ENCODE data around the gene CIC.
A peak's percentile ranks its signal among the peaks of the same experiment; 100 is the strongest.
"Not testable (repeated sequence)": the region's sequence is repeated elsewhere in the genome, so short reads cannot be mapped to it uniquely, and the experiment has no call there.

CIC gene

GRCh38 chr19:42255766-42256745 lies 13.0 kb upstream of the CIC start:
- DNase-seq: no peak

DNA sequence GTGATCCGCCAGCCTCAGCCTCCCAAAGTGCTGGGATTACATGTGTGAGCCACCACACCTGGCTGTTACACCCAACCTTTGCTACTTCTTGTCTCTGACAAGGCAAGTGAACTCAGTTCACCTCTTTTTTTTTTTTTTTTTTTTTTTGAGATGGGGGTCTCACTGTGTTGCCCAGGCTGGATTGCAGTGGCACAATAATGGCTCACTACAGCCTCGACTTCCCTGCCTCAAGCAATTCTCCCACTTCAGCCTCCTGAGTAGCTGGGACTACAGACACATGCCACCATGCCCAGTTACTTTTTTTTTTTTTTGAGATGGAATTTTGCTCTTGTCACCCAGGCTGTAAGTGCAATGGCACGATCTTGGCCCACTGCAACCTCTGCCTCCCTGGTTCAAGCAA lies 11.2 kb upstream of the CIC start:
- not testable (repeated sequence) for DNase-seq

DNA sequence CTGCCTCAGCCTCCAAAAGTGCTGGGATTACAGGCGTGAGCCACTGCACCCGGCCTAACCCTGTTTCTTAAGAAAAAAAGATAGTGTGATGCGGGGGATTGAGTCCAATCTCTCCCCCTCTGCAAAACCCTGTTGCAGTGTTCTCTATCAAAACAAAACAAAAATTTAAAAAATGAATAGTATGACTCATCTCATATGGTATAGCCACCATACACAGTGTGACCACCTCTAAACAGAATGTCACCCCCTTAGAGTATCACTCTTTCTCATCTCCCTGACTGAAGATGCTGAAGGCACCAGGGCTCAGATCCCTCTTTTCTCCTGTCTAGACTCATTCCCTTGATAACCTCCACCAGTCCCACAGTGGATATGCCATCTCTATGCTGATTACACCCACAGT lies 7.3 kb upstream of the CIC start:
- DNase-seq: no peak

GRCh38 chr19:42266105-42266504 lies 2.9 kb upstream of the CIC start:
- not testable (repeated sequence) for DNase-seq

DNA sequence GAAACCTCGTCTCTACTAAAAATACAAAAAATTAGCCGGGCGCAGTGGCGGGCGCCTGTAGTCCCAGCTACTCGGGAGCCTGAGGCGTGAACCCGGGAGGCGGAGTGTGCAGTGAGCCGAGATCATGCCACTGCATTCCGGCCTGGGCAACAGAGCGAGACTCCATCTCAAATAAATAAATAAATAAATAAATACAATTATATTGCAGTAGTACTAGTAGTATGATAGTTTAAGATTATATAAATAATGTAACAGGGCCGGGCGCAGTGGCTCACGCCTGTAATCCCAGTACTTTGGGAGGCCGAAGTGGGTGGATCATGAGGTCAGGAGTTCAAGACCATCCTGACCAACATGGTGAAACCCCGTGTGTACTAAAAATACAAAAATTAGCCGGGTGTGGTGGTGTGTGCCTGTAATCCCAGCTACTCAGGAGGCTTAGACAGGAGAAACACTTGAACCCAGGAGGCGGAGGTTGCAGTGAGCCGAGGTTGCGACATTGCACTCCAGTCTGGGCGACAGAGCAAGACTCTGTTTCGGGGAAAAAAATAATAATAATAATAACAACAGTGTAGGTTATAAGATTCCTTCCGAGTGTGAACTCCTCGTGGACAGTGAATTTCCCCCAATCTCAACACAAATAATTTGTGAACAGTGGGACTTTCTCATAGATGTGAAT lies 2.0 kb upstream of the CIC start:
- DNase-seq: not testable (repeated sequence)

GRCh38 chr19:42267644-42268141 lies 1.4 kb upstream of the CIC start:
- DNase-seq: no peak

GRCh38 chr19:42268142-42268703 lies 829 bp upstream of the CIC start:
- DNase-seq: peak; percentile 99

DNA sequence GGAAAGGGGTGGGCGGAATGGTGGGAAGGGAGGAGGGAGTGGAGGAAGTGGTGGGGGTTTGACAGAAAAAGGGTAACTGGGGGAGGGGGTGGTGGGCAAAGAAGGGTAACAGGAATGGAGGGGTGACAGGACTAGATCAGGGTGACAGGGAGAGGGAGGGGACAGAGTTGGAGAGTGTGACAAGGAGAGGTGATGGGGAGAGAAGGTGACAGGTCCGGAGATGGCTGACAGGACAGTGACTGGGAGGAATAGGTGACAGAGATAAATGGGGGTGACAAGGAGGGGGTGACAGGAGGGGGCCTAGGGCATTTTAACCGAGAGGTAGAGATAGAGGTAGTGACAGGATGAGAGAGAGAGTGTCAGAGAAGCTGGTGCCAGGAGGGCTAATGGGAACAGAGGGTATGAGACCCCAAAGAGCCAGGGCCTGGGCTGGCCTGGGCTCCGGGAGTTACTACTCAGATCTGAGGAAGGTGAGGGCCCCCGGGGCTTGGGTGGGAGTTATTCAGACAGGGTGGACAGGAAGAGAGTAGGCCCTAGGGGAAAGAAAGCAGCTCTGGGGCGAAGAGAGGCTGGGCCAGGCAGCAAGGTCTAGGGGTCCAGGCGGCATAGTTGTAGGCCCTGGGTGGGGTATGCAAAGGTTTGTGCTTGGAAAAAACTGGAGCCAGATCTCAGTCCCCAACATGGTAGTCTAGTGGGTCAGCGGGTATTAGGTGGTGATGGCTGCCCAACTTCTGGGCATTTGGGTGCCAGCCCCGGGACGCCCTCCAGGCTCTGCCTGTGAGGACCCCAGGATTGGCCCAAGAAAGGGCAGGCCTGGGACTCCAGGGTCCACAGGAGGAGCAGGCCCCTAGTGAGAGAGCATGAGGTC lies 660 bp downstream of the CIC start:
- no peak for DNase-seq

- peak; percentile 81 for DNase-seq
Measured at GRCh38 chr19:42270346-42271044, 1.4 kb downstream of the CIC start.

DNA sequence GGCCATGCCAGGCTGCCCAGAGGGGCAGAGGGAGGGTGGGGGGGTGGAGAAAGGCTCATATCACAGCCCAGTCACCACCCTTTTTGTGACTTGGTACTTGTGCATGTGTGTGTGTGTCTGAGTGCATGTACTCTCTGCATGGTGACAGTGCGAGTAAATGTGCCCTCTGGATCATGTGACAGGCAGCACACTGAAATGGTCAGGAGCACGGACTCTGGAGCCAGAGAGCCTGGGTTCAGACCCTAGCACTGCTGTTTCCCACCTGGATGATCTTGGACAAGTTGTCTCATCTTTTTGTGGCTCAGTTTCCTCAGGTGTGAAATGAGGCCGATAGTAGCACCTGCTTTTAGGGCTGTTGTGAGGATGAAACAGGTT lies 2.0 kb downstream of the CIC start:
- no peak for DNase-seq

GRCh38 chr19:42271861-42272534 lies 2.9 kb downstream of the CIC start:
- DNase-seq: no peak

GRCh38 chr19:42272535-42272897 lies 3.5 kb downstream of the CIC start:
- DNase-seq: no peak

DNA sequence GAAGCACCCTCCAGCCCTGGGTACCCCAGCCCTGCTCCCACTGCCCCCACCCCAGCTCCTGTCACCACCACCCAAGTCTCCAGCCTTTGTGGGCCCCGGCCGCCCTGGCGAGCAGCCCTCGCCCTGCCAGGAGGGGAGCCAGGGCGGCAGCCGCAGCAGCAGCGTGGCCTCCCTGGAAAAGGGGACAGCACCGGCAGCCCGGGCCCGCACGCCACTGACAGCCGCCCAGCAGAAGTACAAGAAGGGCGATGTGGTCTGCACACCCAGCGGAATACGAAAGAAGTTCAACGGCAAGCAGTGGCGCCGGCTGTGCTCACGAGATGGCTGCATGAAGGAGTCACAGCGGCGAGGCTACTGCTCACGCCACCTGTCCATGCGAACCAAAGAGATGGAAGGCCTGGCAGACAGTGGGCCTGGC lies 3.9 kb downstream of the CIC start:
- DNase-seq: no peak

DNA sequence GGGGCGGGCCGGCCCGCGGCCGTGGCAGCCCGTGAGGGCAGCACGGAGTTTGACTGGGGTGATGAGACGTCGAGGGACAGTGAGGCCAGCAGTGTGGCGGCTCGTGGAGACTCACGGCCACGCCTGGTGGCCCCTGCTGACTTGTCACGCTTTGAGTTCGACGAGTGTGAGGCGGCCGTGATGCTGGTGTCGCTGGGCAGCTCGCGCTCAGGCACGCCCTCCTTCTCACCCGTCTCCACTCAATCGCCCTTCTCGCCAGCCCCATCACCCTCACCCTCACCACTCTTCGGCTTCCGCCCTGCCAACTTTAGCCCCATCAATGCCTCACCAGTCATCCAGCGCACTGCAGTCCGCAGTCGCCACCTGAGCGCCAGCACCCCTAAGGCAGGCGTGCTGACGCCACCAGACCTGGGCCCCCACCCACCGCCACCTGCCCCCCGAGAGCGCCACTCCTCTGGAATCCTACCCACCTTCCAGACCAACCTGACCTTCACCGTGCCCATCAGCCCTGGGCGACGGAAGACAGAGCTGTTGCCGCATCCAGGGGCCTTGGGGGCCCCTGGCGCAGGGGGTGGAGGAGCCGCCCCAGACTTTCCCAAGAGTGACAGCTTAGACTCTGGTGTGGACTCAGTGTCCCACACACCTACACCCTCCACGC lies 4.5 kb downstream of the CIC start:
- no peak for DNase-seq

DNA sequence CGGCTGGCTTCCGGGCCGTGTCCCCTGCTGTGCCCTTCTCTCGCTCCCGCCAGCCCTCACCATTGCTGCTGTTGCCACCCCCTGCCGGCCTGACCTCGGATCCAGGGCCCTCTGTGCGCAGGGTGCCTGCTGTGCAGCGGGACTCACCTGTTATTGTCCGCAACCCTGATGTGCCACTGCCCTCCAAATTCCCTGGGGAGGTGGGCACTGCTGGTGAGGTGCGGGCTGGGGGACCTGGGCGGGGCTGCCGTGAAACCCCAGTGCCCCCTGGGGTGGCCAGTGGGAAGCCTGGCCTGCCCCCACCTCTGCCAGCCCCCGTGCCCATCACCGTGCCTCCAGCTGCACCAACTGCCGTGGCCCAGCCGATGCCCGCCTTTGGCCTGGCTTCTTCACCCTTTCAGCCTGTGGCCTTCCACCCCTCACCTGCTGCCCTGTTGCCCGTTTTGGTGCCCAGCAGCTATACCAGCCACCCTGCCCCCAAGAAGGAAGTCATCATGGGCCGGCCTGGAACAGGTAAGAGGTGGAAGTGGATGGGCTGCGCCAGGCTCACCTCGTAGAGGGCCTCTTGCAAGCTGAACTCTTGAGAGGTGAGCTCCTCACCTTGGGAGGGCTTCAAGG lies 5.1 kb downstream of the CIC start:
- DNase-seq: no peak

- no peak for DNase-seq
Measured at GRCh38 chr19:42275103-42275502, 6.1 kb downstream of the CIC start.

GRCh38 chr19:42275517-42275916 lies 6.5 kb downstream of the CIC start:
- no peak for DNase-seq

- no peak for DNase-seq
Measured at GRCh38 chr19:42276284-42276683, 7.2 kb downstream of the CIC start.

DNA sequence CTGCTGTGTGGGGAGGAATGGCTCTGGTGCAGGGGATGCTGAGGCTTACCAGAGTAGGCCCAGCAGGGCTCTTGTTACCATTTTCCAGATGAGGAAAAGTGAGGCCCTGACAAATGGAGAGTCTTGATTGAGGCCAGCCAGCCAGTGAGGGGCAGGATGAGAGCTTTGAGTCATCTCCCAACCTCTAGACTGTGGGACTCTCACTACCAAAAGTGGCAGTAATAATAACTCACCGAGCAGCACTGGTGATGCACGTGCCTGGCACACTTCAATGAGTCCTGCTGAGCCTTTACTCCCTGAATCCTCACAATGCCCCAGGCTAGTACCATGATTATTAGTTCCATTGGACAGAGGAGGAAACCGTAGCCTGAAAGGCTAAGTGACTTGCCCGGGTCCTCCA lies 7.8 kb downstream of the CIC start:
- DNase-seq: peak; percentile 48

- no peak for DNase-seq
Measured at GRCh38 chr19:42277821-42278451, 8.9 kb downstream of the CIC start.

Measured in stimulated activated CD4-positive, alpha-beta T cell treated with anti-CD3 and anti-CD28 coated beads, Interleukin-15, amount 100 ng/mL, for 24 hours (primary cell).